ENCODE measurements around the gene VTI1B.
"Not testable (repeated sequence)": the region's sequence is repeated elsewhere in the genome, so short reads cannot be mapped to it uniquely, and the experiment has no call there.

Gene VTI1B

GRCh38 chr14:67623114-67623513 lies 51.3 kb downstream of the VTI1B start:
- peak; percentile 80 for DNase-seq

DNA sequence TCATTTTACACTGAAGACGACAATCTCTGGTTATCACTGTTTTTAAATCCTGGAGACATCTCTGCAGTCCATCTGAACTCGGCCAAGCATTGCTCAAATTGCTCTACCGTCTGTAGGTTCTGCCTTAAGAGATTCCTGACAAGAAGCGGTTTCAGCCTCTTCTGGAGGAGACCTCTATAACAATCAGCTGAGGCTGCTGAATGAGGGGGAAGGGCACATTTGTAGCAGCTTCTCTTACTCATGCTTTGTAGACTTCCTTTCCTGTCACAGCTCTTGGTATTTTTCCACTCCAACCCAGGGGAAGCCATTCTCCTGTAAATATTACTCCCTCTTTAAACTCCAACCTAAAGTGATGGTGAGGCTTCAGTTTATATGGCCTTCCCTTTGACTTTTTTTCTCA lies 51.8 kb downstream of the VTI1B start:
- DNase-seq = peak; percentile 76

DNA sequence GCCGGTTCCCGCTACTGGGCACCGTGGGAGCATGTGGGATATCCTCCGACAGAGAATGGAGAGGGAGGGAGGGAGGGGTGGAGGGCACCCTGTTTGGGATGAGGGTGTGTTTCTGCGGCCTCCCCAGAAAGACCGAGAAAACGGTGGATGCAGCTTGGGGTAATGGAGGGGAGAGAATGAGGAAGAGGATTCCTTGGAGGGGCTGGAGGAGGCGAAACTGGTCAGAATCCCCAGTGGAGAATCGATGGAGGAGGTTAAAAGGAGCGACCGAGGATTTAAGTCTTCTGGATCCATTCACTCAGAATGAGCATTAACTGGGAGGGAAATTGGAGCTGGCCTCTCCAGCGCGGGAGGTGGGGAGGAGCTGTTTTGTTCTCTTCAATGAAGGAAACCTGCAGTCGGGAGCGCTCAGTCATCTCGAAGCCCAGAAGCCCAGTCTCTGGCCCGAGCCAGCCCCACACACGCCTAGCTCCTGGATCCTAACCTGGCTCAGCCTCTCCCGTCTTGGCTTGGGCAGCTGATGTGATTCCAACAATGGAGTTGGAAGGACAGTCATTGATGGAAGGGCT lies 54.1 kb downstream of the VTI1B start:
- DNase-seq = peak; percentile 38

GRCh38 chr14:67619446-67620216 lies 54.8 kb downstream of the VTI1B start, which contains the start of gene ARG2:
Gene ARG2 (plus strand): TSS chr14:67619920. CDS start chr14:67619978, 58 bp downstream.
- peak; percentile 96 for DNase-seq

- peak; percentile 59 for DNase-seq
These were observed 55.8 kb downstream of the VTI1B start for GRCh38 chr14:67618617-67619063.

DNA sequence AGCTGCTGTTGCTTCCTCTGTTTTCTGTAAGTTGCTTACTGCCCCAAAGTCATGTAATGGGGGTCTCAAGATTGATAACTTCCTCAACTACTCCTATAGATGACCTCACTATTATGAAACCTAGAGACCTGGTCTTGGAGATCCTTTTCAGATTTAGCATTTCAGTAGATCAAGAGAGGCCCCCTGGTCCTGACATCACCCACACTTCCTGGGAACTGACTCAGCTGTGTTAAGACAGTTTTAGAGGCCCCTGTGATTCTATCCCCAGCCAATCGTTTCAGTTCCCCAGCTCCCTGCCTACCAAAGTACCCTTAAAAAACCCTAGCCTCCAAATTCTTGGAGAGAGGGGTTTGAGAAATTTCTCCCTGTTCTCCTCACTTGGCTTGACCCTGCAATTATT lies 63.9 kb downstream of the VTI1B start:
- no peak for DNase-seq

DNA sequence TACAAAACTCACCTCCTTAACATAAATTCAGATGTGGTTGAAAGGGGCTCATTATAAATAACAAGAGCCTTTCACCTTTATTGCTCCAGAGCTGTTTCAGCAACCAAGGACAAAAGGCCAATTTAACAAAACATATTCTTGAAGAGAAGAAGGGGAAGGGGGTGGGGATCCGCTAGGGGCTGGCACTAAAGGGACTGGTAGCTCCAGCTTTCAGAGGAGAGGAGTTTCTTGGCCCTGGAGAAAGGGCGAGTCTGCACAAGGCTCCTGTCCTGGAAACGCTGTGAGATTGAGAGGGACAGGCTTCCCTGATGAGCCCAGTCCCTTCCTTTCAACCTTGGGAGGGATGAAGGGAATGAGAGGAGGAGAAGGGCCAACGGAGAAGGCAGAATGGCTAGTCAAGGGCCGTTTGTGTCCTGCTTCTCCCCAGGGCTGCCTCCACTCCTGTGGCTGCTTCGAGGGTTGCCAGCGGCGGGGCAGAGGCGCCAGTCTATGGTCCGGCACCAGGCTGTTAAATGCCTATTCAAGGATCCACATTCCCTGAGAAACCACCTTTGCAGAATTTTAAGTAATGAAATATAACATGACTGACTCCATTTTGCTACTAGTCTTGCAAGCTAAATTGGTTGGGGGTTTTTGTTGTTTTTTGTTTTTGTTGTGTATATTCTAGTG lies 64.7 kb downstream of the VTI1B start:
- DNase-seq = no peak

DNA sequence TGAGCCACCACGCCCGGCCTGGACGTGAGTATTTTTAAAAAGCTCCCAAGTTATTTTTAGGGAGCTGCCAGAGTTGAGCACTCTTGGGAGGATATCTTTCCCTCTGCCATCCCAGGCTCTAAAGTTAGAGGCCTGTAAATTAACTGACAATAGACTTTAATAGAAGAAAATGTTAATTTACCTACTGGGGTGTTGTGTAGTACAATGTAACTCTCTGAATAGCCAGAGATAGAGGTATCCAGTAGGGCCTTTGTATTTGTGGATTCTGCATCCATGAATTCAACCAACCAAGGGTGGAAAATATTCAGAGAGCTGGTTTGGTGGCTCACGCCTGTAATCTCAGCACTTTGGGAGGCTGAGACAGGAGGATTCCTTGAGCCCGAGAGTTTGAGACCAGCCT lies 66.8 kb downstream of the VTI1B start:
- no peak for DNase-seq

GRCh38 chr14:67602995-67603545 lies 71.4 kb downstream of the VTI1B start:
- no peak for DNase-seq

GRCh38 chr14:67602076-67602475 lies 72.4 kb downstream of the VTI1B start:
- no peak for DNase-seq

DNA sequence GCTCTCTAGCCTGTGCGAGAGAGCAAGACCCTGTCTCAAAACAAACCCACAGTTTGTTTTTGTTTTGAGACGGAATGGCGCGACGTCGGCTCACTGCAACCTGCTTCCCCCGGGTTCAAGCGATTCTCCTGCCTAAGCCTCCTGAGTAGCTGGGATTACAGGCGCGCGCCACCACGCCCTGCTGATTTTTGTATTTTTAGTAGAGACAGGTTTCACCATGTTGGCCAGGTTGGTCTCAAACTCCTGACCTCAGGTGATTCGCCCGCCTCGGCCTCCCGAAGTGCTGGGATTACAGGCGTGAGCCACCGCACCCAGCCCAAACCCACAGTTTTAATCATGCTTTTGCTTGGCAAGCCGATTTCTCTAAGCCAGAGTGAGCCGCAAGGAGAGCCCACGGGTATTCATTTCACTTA lies 73.9 kb downstream of the VTI1B start:
- DNase-seq = not testable (repeated sequence)

GRCh38 chr14:67599698-67600561 lies 74.5 kb downstream of the VTI1B start, which contains the start of gene PIGH:
Gene PIGH (minus strand): TSS chr14:67600268. CDS start chr14:67600203, 65 bp downstream.
- DNase-seq = peak; percentile 80

Measured in DMS79 (cell line).